ENCODE results near the gene DUSP1. TPM values are rescaled to one million over a fixed set of nuclear protein-coding genes. Genes with fewer than 3 reads are reported as not detected.
A peak's percentile ranks its signal among the peaks of the same experiment; 100 is the strongest.

Gene DUSP1
- total RNA-seq, 2 donors from 2014 or later = 9.2 to 11.0 TPM

DNA sequence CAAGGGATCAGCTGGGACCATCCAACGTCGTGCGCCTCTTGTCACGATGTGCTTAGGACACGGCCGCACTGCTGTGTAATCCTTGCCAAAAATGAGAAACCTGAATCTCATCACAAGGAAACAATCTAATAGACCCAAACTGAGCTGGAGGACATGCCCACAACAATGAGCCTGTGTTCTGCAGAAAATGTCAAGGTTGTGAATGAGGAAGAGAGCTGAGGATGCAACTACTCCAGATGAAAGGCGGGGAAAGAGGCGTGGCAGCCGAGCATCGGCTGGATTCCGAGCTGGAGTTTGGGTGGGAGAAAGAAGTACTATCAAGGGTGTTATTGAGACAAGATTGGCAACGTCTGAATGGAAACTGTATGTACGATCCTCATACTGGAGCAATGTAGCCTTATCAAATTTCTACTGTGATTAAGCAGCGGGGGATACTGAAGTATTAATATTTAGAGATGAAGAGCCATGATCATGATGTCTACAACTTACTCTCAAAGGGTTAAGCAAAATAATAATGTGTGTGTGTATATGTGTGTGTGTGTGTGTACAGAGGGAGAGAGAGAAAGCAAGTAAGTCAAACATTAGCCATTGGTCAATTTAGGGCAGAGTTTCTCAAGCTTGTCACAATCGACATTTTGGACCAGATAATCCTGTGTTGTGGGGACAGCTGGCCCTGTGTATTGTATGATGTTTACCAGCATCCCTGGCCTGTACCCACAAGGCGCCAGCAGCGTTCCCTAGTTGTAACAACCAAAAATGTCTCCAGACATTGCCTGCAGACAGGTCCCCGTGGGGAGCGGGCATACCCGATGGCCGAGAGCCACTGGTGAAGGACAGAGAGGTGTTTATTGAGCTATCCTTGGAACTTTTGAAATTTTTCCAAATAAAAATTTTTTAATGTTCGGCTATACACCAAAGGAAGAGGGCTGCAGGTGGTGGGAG is 46.5 kb downstream of the DUSP1 start:
- peaks cover 79% of the 10 kb centered on the region for H3K27me3 ChIP-seq (ENCODE audit: control insufficient read depth, insufficient read depth, low read length, poor library complexity, severe bottlenecking)
- no peak overlapping the region for H3K4me3 ChIP-seq (ENCODE audit: low read length)
- no peak overlapping the region for H3K27ac Mint-ChIP-seq
- H3K36me3 Mint-ChIP-seq (ENCODE audit: low read depth) = no peaks in the 10 kb centered on the region
- DNase-seq = no peak
- H3K9ac ChIP-seq (ENCODE audit: extremely low read depth, low read length, poor library complexity, severe bottlenecking) = no peak overlapping the region
- H3K36me3 ChIP-seq (ENCODE audit: control insufficient read depth, insufficient read depth, low read length) = no peaks in the 10 kb centered on the region
- H3K9me3 Mint-ChIP-seq = no peaks in the 10 kb centered on the region
- WGBS, 2 experiments (ENCODE audit: insufficient coverage in 1 of 2, insufficient read length in 1 of 2) = 85 to 88% methylated on average over 21 to 22 of the region's 22 CpGs
- TF ChIP-seq, protein P1, sequence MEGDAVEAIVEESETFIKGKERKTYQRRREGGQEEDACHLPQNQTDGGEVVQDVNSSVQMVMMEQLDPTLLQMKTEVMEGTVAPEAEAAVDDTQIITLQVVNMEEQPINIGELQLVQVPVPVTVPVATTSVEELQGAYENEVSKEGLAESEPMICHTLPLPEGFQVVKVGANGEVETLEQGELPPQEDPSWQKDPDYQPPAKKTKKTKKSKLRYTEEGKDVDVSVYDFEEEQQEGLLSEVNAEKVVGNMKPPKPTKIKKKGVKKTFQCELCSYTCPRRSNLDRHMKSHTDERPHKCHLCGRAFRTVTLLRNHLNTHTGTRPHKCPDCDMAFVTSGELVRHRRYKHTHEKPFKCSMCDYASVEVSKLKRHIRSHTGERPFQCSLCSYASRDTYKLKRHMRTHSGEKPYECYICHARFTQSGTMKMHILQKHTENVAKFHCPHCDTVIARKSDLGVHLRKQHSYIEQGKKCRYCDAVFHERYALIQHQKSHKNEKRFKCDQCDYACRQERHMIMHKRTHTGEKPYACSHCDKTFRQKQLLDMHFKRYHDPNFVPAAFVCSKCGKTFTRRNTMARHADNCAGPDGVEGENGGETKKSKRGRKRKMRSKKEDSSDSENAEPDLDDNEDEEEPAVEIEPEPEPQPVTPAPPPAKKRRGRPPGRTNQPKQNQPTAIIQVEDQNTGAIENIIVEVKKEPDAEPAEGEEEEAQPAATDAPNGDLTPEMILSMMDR (conservative IDR thresholded peaks at IDR 0.05) = no peak
- H3K4me1 ChIP-seq (ENCODE audit: control insufficient read depth, insufficient read depth, low read length) = peaks cover 5% of the 10 kb centered on the region
- no peak overlapping the region for H3K4me3 Mint-ChIP-seq
- H3K9me3 ChIP-seq (ENCODE audit: control insufficient read depth, low read length) = no peaks in the 10 kb centered on the region
- H3K27me3 Mint-ChIP-seq (ENCODE audit: insufficient read depth) = peaks cover 59% of the 10 kb centered on the region
- H3K27ac ChIP-seq (ENCODE audit: low read depth, low read length) = no peak overlapping the region
- peaks cover 22% of the 10 kb centered on the region for H3K4me1 Mint-ChIP-seq

DNA sequence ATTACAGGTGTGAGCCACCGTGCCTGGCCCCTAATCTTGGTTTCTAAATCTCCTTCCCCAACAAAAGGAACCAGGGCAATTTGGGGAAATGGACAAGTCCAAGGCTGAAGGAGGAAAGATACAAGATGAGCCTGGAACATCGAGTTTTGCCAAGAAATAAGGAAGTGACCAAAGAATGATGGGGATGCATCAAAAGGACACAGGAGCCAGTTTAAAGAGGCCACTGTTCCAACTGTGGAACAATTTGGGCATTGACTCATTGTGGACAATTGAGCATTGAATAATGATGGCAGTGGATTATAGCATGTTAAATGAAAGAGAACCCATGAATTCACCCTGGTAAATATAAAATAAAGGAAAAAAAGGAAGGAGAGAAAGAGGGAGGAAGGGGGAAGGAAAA is 47.5 kb downstream of the DUSP1 start:
- Mint-ChIP-seq H3K27ac (no peak overlapping the region), H3K36me3 (ENCODE audit: low read depth) (no peaks in the 10 kb centered on the region), H3K4me3 (no peak overlapping the region), H3K27me3 (ENCODE audit: insufficient read depth) (peaks cover 49% of the 10 kb centered on the region), H3K4me1 (peaks cover 22% of the 10 kb centered on the region), H3K9me3 (no peaks in the 10 kb centered on the region)
- H3K27ac ChIP-seq (ENCODE audit: low read depth, low read length) = no peak overlapping the region
- H3K4me1 ChIP-seq (ENCODE audit: control insufficient read depth, insufficient read depth, low read length) = peaks cover 5% of the 10 kb centered on the region
- peaks cover 82% of the 10 kb centered on the region for H3K27me3 ChIP-seq (ENCODE audit: control insufficient read depth, insufficient read depth, low read length, poor library complexity, severe bottlenecking)
- H3K4me3 ChIP-seq (ENCODE audit: low read length) = no peak overlapping the region
- no peaks in the 10 kb centered on the region for H3K9me3 ChIP-seq (ENCODE audit: control insufficient read depth, low read length)
- TF ChIP-seq, protein P1 (conservative IDR thresholded peaks at IDR 0.05) = no peak
- DNase-seq = no peak
- H3K36me3 ChIP-seq (ENCODE audit: control insufficient read depth, insufficient read depth, low read length) = no peaks in the 10 kb centered on the region
- H3K9ac ChIP-seq (ENCODE audit: extremely low read depth, low read length, poor library complexity, severe bottlenecking) = no peak overlapping the region
- 96 to 100% methylated on average over 1 to 2 of the region's 2 CpGs for WGBS, 2 experiments (ENCODE audit: insufficient coverage in 1 of 2, insufficient read length in 1 of 2)

DNA sequence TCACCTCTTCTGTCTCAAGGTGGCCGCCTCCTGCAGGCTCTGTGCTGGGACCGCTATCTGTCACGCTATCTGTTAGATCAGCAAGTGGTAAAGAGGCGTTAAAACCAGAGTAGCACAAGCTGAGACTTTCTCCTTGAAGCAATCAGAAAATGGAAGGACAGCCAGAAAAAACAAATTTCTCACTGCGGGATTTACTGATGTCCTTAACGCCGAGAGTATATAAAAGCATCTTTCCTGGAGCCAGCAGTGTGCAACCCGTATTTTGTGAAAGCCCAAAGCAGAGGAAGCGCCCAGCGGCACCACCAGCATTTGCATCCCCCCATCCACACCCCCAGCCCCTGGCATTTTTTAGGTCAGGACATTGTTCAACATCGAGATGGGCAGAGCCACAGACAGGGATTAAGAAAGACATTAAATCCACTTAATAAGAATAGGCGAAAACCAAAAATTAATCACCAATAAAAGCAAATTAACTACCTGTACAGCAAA is 48.6 kb downstream of the DUSP1 start:
- H3K27ac ChIP-seq (ENCODE audit: low read depth, low read length) = no peak overlapping the region
- no peaks in the 10 kb centered on the region for H3K9me3 ChIP-seq (ENCODE audit: control insufficient read depth, low read length)
- no peaks in the 10 kb centered on the region for H3K36me3 ChIP-seq (ENCODE audit: control insufficient read depth, insufficient read depth, low read length)
- H3K4me3 Mint-ChIP-seq = no peak overlapping the region
- WGBS, 2 experiments (ENCODE audit: insufficient coverage in 1 of 2, insufficient read length in 1 of 2) = 44 to 49% methylated on average over 10 to 12 of the region's 12 CpGs
- H3K36me3 Mint-ChIP-seq (ENCODE audit: low read depth) = no peaks in the 10 kb centered on the region
- H3K27me3 Mint-ChIP-seq (ENCODE audit: insufficient read depth) = peaks cover 38% of the 10 kb centered on the region
- no peak overlapping the region for H3K27ac Mint-ChIP-seq
- H3K4me1 ChIP-seq (ENCODE audit: control insufficient read depth, insufficient read depth, low read length) = peaks cover 5% of the 10 kb centered on the region
- H3K9ac ChIP-seq (ENCODE audit: extremely low read depth, low read length, poor library complexity, severe bottlenecking) = no peak overlapping the region
- peaks cover 18% of the 10 kb centered on the region for H3K4me1 Mint-ChIP-seq
- H3K27me3 ChIP-seq (ENCODE audit: control insufficient read depth, insufficient read depth, low read length, poor library complexity, severe bottlenecking) = peaks cover 87% of the 10 kb centered on the region
- H3K9me3 Mint-ChIP-seq = no peaks in the 10 kb centered on the region
- TF ChIP-seq, protein P1 (conservative IDR thresholded peaks at IDR 0.05) = peak; percentile 30
- DNase-seq = peak; percentile 78
- H3K4me3 ChIP-seq (ENCODE audit: low read length) = peak overlapping the region; percentile 5
